Measurements from ENCODE around the gene CKAP2L.

- TF ChIP-seq POLR2A (IDR thresholded peaks at IDR 0.05; ENCODE audit: low read length): no peak
- TF ChIP-seq GATA1 (IDR thresholded peaks at IDR 0.05; ENCODE audit: low read depth, low read length): no peak
These were observed 70.2 kb downstream of the CKAP2L start for GRCh38 chr2:112694182-112694581.
